NCI-H2196 (cell line): ENCODE measurements around the gene GPR3.
"Not testable (repeated sequence)": the region's sequence is repeated elsewhere in the genome, so short reads cannot be mapped to it uniquely, and the experiment has no call there.

Source experiments
- DNase-seq: peaks from one replicate; lab custom pipeline; 2025; ENCODE audit not compliant: unreplicated experiment; lab: John Stamatoyannopoulos, UW

GPR3 gene

GRCh38 chr1:27418326-27419185 is 26.1 kb downstream of the GPR3 start:
- DNase-seq, result peak; percentile 50

GRCh38 chr1:27423709-27424108 is 31.3 kb downstream of the GPR3 start:
- DNase-seq, result no peak

GRCh38 chr1:27427329-27427728 is 34.9 kb downstream of the GPR3 start:
- no peak for DNase-seq

GRCh38 chr1:27427816-27428315 is 35.4 kb downstream of the GPR3 start:
- no peak for DNase-seq

- DNase-seq, result peak; percentile 51
Measured at GRCh38 chr1:27428316-27429028, 36.0 kb downstream of the GPR3 start.

GRCh38 chr1:27429029-27429425 is 36.6 kb downstream of the GPR3 start:
- DNase-seq, result no peak

- no peak for DNase-seq
Measured at GRCh38 chr1:27430903-27431600, 38.6 kb downstream of the GPR3 start.

GRCh38 chr1:27431601-27431940 is 39.1 kb downstream of the GPR3 start:
- no peak for DNase-seq

- DNase-seq, result not testable (repeated sequence)
Measured at GRCh38 chr1:27432725-27433124, 40.3 kb downstream of the GPR3 start.

- DNase-seq, result no peak
Measured at GRCh38 chr1:27433706-27434105, 41.3 kb downstream of the GPR3 start.

GRCh38 chr1:27435566-27436203 is 43.3 kb downstream of the GPR3 start:
- DNase-seq, result no peak

GRCh38 chr1:27436204-27437159 is 44.1 kb downstream of the GPR3 start:
- peak; percentile 18 for DNase-seq

- DNase-seq, result no peak
Measured at GRCh38 chr1:27438621-27439061, 46.2 kb downstream of the GPR3 start.

- DNase-seq, result no peak
Measured at GRCh38 chr1:27439150-27439549, 46.7 kb downstream of the GPR3 start.

GRCh38 chr1:27444632-27445031 is 52.2 kb downstream of the GPR3 start:
- no peak for DNase-seq
